ENCODE data around the gene RGS12.

Gene RGS12

DNA sequence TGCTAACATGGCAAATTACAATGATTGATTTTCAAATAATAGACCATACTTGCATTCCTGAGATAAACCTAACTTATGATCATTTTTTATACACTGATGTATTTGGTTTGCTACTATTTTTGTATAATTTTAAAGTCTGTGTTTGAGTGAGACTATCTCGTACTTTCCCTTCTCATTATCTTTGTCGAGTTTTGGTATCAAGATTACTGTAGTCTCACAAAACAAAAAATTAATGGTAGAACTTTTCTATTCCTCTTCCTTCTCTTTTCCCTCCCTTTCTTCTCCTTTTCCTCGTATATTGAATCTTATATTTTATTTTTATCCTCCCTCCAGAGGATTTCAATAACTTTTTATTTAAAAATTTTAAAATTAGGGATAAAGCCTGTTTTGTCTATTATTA is 41.5 kb downstream of the RGS12 start:
- no peak for DNase-seq

- DNase-seq = no peak
Observed at GRCh38 chr4:3335385-3335784, 42.6 kb downstream of the RGS12 start.

DNA sequence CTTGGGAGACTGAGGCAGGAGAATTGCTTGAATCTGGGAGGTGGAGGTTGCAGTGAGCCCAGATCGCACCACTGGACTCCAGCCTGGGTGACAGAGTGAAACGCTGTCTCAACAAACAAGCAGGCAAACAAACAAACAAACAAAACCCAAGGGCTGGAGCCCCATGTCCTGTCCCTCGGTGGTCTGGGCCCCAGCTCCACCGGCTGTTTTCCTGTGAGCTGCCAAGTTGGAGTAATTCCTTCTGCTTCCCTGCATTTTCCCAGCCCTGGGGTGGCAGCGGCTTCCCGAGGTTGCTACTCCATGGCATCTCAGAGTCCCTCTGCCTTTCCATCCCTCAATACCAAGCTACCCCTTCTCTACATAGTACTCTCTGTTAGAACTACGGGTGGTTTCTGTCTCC is 43.2 kb downstream of the RGS12 start:
- no peak for DNase-seq

DNA sequence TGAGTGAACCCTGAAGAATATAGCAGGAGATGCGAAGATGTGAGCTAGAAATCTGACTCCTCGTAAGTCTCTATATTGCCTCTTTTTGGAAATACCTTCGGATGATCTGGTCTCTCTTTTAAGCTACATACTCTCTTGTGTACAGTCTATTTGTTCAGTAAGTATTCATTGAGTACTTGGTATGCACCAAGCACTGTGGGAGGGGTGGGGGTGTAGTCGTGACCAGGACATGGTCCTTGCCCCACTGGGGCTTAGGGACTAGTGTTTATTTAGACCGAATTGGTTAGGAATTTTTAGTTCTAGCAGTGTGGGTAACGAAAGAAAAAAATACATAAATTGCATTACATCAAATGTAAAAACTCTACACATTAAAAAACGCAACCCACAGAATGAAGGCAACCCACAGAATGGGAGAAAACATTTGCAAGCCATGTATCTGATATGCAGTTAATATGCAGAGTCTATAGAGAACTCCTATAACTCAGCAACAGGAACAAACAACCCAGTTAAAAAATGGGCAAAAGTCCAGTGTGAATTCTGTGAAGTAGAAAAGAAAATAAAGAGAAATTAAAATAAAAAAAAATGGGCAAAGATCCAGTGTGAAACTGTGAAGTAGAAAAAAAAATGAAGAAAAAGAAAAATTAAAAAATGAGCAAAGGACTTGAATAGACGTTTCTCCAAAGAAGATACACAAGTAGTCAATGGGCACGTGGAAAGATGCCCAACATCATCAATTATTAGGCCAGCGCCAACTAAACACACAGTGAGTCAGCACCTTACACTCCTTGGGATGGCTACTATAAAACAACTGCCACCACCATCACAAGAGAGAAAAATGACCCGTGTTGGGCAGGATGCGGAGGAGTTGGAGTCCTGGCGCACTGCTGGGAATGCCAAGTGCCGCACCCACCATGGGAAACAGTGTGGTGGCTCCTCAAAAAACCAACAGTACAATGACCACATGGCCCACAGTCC is 43.8 kb downstream of the RGS12 start:
- DNase-seq = no peak

GRCh38 chr4:3337357-3337732 is 44.5 kb downstream of the RGS12 start:
- no peak for DNase-seq

- no peak for DNase-seq
Observed at GRCh38 chr4:3337811-3338210, 45.0 kb downstream of the RGS12 start.

- DNase-seq = no peak
Observed at GRCh38 chr4:3338321-3338838, 45.6 kb downstream of the RGS12 start.

GRCh38 chr4:3338976-3339531 is 46.2 kb downstream of the RGS12 start:
- no peak for DNase-seq

DNA sequence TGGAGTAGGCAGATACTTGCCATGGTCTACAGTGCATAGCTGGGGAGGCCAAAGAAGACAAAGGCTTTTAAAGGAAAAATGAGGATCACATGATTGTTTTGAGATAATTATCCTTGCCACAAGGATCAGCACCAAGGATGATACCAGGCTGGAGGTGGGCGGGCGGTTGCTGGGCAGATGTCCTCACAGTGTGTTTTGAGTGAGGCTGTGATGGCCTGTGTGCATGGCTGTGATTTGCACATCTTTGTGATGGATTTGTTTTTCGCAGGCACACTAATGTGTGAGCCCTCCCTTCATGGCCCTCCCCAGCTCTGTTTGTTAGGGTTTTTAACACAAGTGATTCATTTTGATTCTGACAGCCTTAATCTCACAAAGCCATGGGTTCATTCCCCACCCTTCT is 46.8 kb downstream of the RGS12 start:
- DNase-seq = no peak

GRCh38 chr4:3340038-3340699 is 47.3 kb downstream of the RGS12 start:
- DNase-seq = no peak

- peak; percentile 11 for DNase-seq
Observed at GRCh38 chr4:3340700-3341083, 47.9 kb downstream of the RGS12 start.

- no peak for DNase-seq
Observed at GRCh38 chr4:3341760-3342159, 48.9 kb downstream of the RGS12 start.

DNA sequence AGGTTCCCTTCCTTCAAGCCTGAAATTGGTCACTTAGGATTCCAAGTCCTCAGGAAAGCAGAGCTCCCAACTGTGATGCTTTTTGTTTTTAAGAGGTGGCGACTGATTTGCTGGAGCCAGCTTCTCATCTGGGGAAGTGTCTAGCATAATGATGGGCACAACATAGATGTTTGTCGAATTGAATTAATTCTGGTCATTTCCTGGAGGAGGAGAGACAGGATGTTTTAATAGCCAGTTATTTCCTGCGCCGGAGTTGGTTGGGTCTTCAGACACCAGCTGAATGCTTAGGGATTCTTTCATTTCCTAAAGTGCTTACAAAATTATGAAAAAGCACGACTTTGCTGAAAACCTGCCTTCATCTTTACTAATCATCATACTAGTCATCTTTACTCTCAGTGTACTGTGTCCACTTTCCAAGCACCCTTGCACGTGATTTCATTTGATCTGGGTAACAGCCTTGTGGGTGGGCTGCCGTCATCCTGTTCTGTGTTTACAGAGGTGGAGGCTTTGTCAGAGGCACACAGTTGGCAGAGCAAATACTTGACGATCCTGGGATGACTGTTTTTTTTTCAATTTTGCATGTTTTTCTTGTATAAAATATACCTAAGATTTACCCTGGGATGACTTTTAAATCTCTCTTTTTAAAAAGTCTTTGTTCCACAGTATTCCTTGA is 49.5 kb downstream of the RGS12 start:
- DNase-seq = no peak
